Lower leg skin (tissue), 4 donors: ENCODE data around the gene SRRM5. TPM values are rescaled to one million over a fixed set of nuclear protein-coding genes. Genes with fewer than 3 reads are reported as not detected.

ENCODE experiments used
- DNase-seq, 2 donors: peaks; one replicate each; pipeline ENCODE4 v3.0.0-alpha.2; 2019; ENCODE audit warnings: low spot score in 2 of 2
- H3K4me3 ChIP-seq: fragments of 200-600 bp; sonication (generic); 2 replicates; pipeline ENCODE4 v1.5.1; 2017; ENCODE audit warnings: mild to moderate bottlenecking, low read depth; ENCODE audit not compliant: poor library complexity, severe bottlenecking
- CTCF ChIP-seq, 3 donors: fragments of 450-650 bp; IDR thresholded peaks; one replicate each; pipeline ENCODE4 v1.5.1; 2016; ENCODE audit warnings: antibody characterized with exemption in 3 of 3, mild to moderate bottlenecking in 3 of 3, moderate library complexity in 2 of 3
- POLR2A ChIP-seq, 2 donors: fragments of 450-650 bp; IDR thresholded peaks; one replicate each; pipeline ENCODE4 v1.6.1; 2016 to 2017; ENCODE audit warnings: antibody characterized with exemption in 2 of 2, mild to moderate bottlenecking in 1 of 2, moderate library complexity in 1 of 2
- WGBS, 2 donors: methylation state at CpG; one replicate each; pipeline ENCODE4 v1.1.5; 2018; 5-methylcytosine and 5-hydroxymethylcytosine counted together
- intact Hi-C: fragments of 100-400 bp; cut with DNase I; formaldehyde crosslinking; loops from one replicate; pipeline ENCODE4 v1.15.0; 2023; ENCODE audit warnings: low total_unique reads
- total RNA-seq, 4 donors: library from RNA; depleted of rRNA; stranded (reverse); fragments of >200 nt; gene quantifications; one replicate each; pipeline ENCODE4 v1.1.0, GENCODE V29; 2016

Gene SRRM5
- total RNA-seq, 4 donors from 2014 or later, result 0.15 to 0.27 (median 0.17) TPM

GRCh38 chr19:43660301-43660970 is 48.5 kb downstream of the SRRM5 start:
- intact Hi-C loops, result no loop called here
- 70 to 72% methylated on average over 7 of the region's 7 CpGs for WGBS, 2 donors
- TF ChIP-seq CTCF (IDR thresholded peaks at IDR 0.05) (no peak), POLR2A (IDR thresholded peaks at IDR 0.05) (no peak)
- no peak overlapping the region for H3K4me3 ChIP-seq
- no peak for DNase-seq

GRCh38 chr19:43660971-43661360 is 49.1 kb downstream of the SRRM5 start:
- intact Hi-C loops, result no loop called here
- no peak for TF ChIP-seq POLR2A (IDR thresholded peaks at IDR 0.05)
- TF ChIP-seq CTCF (IDR thresholded peaks at IDR 0.05), result no peak
- no peak overlapping the region for H3K4me3 ChIP-seq
- no peak for DNase-seq
- 45 to 54% methylated on average over 6 of the region's 6 CpGs for WGBS, 2 donors

GRCh38 chr19:43662487-43662886 is 50.6 kb downstream of the SRRM5 start:
- no peak for TF ChIP-seq POLR2A (IDR thresholded peaks at IDR 0.05)
- no peak for TF ChIP-seq CTCF (IDR thresholded peaks at IDR 0.05)
- WGBS, 2 donors, result 92 to 95% methylated on average over 6 of the region's 6 CpGs
- H3K4me3 ChIP-seq, result no peak overlapping the region
- intact Hi-C loops, result no loop called here
- no peak for DNase-seq

GRCh38 chr19:43664018-43664417 is 52.1 kb downstream of the SRRM5 start:
- no peak for DNase-seq
- 67 to 80% methylated on average over 7 of the region's 7 CpGs for WGBS, 2 donors
- no peak overlapping the region for H3K4me3 ChIP-seq
- intact Hi-C loops, result no loop called here
- TF ChIP-seq POLR2A (IDR thresholded peaks at IDR 0.05) (no peak), CTCF (IDR thresholded peaks at IDR 0.05) (no peak)

Other genes starting within 250 kb of the SRRM5 start
- under 1 TPM in 1 of 4 donors, not detected in 3; 0.74 TPM for gene TEX101, start 197.2 kb upstream of the SRRM5 start, total RNA-seq
- gene LYPD3, start 146.5 kb upstream of the SRRM5 start, total RNA-seq, result 100 to 1,000 TPM; 344 to 549 (median 466) TPM
- gene PHLDB3, start 107.3 kb upstream of the SRRM5 start, total RNA-seq, result 100 to 1,000 TPM in 2 of 4 donors, 10 to 100 TPM in 2; 86.9 to 136 (median 114) TPM
- gene ETHE1, start 84.9 kb upstream of the SRRM5 start, total RNA-seq, result 10 to 100 TPM; 63.4 to 79.3 (median 72.8) TPM
- under 1 TPM in 3 of 4 donors, not detected in 1; 0.42 to 0.94 (median 0.88) TPM for gene ZNF575, start 78.9 kb upstream of the SRRM5 start, total RNA-seq
- 10 to 100 TPM; 27.9 to 37.6 (median 31.5) TPM for gene XRCC1, start 36.6 kb upstream of the SRRM5 start, total RNA-seq
- 10 to 100 TPM in 1 of 4 donors, 1 to 10 TPM in 2, under 1 TPM in 1; 0.99 to 16.4 (median 3.1) TPM for gene PINLYP, start 36.3 kb upstream of the SRRM5 start, total RNA-seq
- 10 to 100 TPM; 17.4 to 38.9 (median 21.7) TPM for gene IRGQ, start 16.0 kb upstream of the SRRM5 start, total RNA-seq
- 10 to 100 TPM in 3 of 4 donors, 1 to 10 TPM in 1; 4.8 to 16.8 (median 14.3) TPM for gene ZNF576, start 15.5 kb upstream of the SRRM5 start, total RNA-seq
- gene ZNF428, start 7.5 kb downstream of the SRRM5 start, total RNA-seq, result 10 to 100 TPM in 3 of 4 donors, 1 to 10 TPM in 1; 5.3 to 27.3 (median 15.1) TPM
- gene CADM4, start 27.8 kb downstream of the SRRM5 start, total RNA-seq, result 10 to 100 TPM; 22.3 to 56.0 (median 29.6) TPM
- 10 to 100 TPM in 1 of 4 donors, 1 to 10 TPM in 3; 4.1 to 11.1 (median 9.0) TPM for gene PLAUR, start 58.1 kb downstream of the SRRM5 start, total RNA-seq
- gene IRGC, start 104.0 kb downstream of the SRRM5 start, total RNA-seq, result not detected
- gene SMG9, start 142.9 kb downstream of the SRRM5 start, total RNA-seq, result 10 to 100 TPM; 18.0 to 27.6 (median 23.5) TPM
- gene KCNN4, start 168.9 kb downstream of the SRRM5 start, total RNA-seq, result 10 to 100 TPM; 19.9 to 69.5 (median 49.2) TPM
- gene LYPD5, start 190.4 kb downstream of the SRRM5 start, total RNA-seq, result 100 to 1,000 TPM in 2 of 4 donors, 10 to 100 TPM in 2; 93.8 to 231 (median 117) TPM
- 1 to 10 TPM; 4.3 to 9.6 (median 6.3) TPM for gene ZNF283, start 215.2 kb downstream of the SRRM5 start, total RNA-seq